Measurements from ENCODE around the gene CCDC85C.

CCDC85C gene

DNA sequence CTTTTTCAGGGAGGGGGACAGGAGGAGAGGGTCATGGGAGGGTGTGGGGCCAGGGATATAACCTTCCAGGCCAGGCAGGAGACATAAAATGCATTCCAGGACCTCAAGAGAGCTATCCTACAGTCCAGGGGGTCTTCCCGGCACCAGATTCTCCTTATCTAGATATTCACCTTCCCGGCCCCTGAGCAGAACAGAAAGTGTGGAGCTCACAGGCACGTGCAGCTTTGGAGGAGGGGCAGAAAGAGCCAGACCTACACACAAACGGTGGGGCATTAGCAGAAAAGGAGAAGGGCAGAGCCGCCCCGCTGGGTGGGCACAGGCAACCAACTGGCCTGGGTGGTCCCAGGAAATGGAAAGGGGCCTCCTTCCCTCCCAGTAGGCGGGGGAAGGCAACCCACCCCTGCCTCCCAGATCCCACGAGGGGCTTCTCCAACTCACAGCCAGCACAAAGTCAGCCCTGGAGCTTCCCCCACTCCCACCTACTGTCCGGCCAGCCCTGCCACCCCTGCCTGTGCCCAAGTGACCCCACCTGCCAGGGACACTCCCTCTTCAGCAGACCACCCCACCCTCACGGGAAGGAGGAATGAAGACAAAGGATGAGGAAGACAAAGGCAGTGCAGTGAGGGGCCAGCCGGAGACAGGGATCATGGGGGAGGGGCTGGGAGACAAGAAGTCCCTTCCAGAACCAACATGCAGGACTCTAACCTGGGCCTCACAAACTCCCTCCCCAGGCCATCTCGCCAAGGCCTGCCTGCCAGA, 33.3 kb downstream of the CCDC85C start:
- Histone ChIP-seq H3K79me2 (ENCODE audit: low read length) (no peaks in the 10 kb centered on the region), H3K9me3 (ENCODE audit: insufficient read depth, low read length) (no peaks in the 10 kb centered on the region), H3K4me2 (ENCODE audit: low read length) (peak overlapping the region; percentile 65), H3K27me3 (ENCODE audit: low read depth, low read length) (0 out of 2 replicates have a peak, but pooled peaks cover 3% of the 10 kb centered on the region), H3K36me3 (replicated peaks; ENCODE audit: low read depth, low read length) (no peaks in the 10 kb centered on the region), H3K4me1 (ENCODE audit: low read length) (peaks cover 55% of the 10 kb centered on the region), H4K20me1 (ENCODE audit: insufficient read depth, low read length) (no peaks in the 10 kb centered on the region), H2AFZ (ENCODE audit: low read depth, low read length) (no peak overlapping the region), H3K4me3 (ENCODE audit: low read length) (no peak overlapping the region), H3K9ac (ENCODE audit: low read length) (peak overlapping the region; percentile 6; the same call in 1 of the 2 replicates), H3K27ac (ENCODE audit: low read length) (no peak overlapping the region)
- TF ChIP-seq EZH2phosphoT487 (IDR thresholded peaks at IDR 0.05; ENCODE audit: low read depth) (no peak), CTCF (IDR thresholded peaks at IDR 0.05; ENCODE audit: low read depth, low read length) (no peak)

DNA sequence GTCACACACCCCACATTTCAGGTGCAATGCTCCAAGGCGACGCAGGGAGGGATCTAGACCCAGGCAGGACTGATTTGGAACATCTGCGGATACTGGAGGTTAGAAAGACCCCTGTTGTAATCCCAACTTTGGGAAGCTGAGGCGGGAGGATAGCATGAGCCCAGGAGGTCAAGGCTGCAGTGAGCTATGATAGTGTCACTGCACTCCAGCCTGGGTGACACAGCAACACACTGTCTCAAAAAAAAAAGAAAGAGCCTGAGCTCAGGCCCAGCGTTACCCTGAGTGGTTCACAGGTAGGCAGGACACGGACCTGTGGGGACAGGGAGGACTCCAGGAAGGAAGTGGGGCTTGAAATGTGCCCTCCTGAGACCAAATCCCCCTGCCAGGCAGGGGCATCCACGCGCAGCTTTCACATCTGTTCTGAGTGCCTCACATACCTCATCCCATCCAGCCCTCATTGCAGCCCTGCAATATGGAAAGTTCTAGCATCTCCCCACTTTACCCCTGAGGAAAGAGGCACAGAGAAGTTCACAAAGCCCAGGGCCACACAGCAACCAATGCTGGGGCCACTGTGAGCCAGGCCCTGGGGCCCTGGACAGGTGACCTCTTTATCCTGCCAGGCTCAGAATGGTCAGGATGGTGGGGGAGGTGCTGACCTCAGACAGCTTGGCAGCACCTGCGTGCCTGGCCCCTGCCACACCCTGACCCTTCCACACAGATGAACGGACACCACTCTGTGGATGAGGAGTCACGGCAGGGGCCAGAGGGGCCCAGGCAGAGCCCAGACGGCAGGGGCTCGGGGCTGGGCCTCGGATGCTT, 34.1 kb downstream of the CCDC85C start:
- Histone ChIP-seq H3K27me3 (ENCODE audit: low read depth, low read length) (0 out of 2 replicates have a peak, but pooled peaks cover 3% of the 10 kb centered on the region), H3K4me1 (ENCODE audit: low read length) (peaks cover 55% of the 10 kb centered on the region)

DNA sequence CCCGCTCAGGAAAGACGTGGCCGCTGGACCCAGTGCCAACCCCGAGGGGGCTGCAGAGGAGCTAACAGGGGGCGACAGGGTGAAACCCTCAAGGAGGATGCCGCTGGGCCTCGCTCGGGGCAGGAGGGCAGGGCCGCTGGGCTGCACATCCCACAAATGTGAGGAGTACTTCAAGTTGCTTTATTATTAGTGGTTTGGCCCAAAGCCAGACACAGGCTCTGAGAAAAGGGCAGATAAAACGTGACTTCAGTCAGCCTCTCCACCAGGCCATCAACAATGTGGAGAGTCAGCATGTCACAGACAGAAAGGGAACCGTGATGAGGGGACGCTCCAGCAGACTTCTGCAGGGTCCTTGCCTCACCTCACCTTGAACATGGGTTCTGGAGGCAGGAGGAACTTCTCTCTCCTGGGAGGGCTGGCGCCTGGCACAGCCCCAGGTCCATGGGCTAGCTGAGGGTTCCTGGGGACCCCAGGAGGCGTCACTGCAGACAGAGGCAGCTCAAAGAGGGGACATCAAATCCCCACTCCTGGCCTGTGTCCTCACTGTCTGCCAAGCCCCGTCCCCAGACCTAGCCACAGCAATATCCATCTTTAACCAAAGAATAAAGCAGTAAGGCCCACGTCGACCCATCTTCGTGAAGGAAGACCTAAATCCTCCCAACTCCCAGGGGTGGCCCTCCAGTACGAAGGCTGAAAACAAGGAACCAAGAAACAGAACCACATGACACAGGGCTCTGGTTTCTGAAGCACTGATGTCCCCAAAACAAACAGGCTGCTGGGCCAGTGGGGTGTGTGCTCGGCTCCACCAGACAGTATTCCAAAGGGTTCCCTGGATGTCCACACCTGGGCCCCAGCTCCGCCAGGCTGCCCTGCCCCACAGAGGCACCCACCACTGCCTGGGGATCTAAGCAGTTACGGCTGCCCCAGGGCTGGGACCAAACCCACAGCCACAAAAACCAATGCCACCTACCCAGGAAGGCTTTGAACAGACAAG, 35.1 kb downstream of the CCDC85C start:
- Histone ChIP-seq H2AFZ (ENCODE audit: low read depth, low read length) (peak overlapping the region; percentile 12; the same call in 1 of the 2 replicates), H3K4me3 (ENCODE audit: low read length) (peak overlapping the region; percentile 31), H3K27ac (ENCODE audit: low read length) (peak overlapping the region; percentile 73), H4K20me1 (ENCODE audit: insufficient read depth, low read length) (no peaks in the 10 kb centered on the region), H3K4me1 (ENCODE audit: low read length) (peaks cover 52% of the 10 kb centered on the region), H3K79me2 (ENCODE audit: low read length) (no peaks in the 10 kb centered on the region), H3K9me3 (ENCODE audit: insufficient read depth, low read length) (no peaks in the 10 kb centered on the region), H3K27me3 (ENCODE audit: low read depth, low read length) (0 out of 2 replicates have a peak, but pooled peaks cover 2% of the 10 kb centered on the region), H3K36me3 (replicated peaks; ENCODE audit: low read depth, low read length) (no peaks in the 10 kb centered on the region), H3K9ac (ENCODE audit: low read length) (peak overlapping the region; percentile 47), H3K4me2 (ENCODE audit: low read length) (peak overlapping the region; percentile 65)
- TF ChIP-seq CTCF (IDR thresholded peaks at IDR 0.05; ENCODE audit: low read depth, low read length) (no peak), EZH2phosphoT487 (IDR thresholded peaks at IDR 0.05; ENCODE audit: low read depth) (no peak)

More for the DNA sequence above, 34.1 kb downstream of the CCDC85C start:
- no peaks in the 10 kb centered on the region for H4K20me1 ChIP-seq (ENCODE audit: insufficient read depth, low read length)
- 0 out of 2 replicates have a peak overlapping the region, but pooled peaks have one; percentile 31 for H3K4me3 ChIP-seq (ENCODE audit: low read length)
- H3K9ac ChIP-seq (ENCODE audit: low read length): peak overlapping the region; percentile 47; the same call in 1 of the 2 replicates
- peak overlapping the region; percentile 73 for H3K27ac ChIP-seq (ENCODE audit: low read length)
- no peaks in the 10 kb centered on the region for H3K36me3 ChIP-seq (replicated peaks; ENCODE audit: low read depth, low read length)
- no peak overlapping the region for H2AFZ ChIP-seq (ENCODE audit: low read depth, low read length)
- no peaks in the 10 kb centered on the region for H3K9me3 ChIP-seq (ENCODE audit: insufficient read depth, low read length)
- H3K79me2 ChIP-seq (ENCODE audit: low read length): no peaks in the 10 kb centered on the region
- H3K4me2 ChIP-seq (ENCODE audit: low read length): peak overlapping the region; percentile 65
- TF ChIP-seq EZH2phosphoT487 (IDR thresholded peaks at IDR 0.05; ENCODE audit: low read depth) (no peak), CTCF (IDR thresholded peaks at IDR 0.05; ENCODE audit: low read depth, low read length) (no peak)
